HUDEP-2 (cell line): ENCODE data around the gene MRPS2.

ENCODE experiments used
- DNase-seq, 76 experiments: peaks; one replicate each; lab custom pipeline; 2025; ENCODE audit not compliant: unreplicated experiment in 76 of 76; lab: John Stamatoyannopoulos, UW

MRPS2 gene

GRCh38 chr9:135480071-135480939 lies 20.2 kb upstream of the MRPS2 start:
- DNase-seq = peak in 12 of 76 experiments; percentile 7 to 40 (median 21)

GRCh38 chr9:135480940-135481310 lies 19.6 kb upstream of the MRPS2 start:
- no peak for DNase-seq

- no peak for DNase-seq
Observed at GRCh38 chr9:135482015-135482754, 18.3 kb upstream of the MRPS2 start.

GRCh38 chr9:135484460-135485277 lies 15.8 kb upstream of the MRPS2 start:
- no peak for DNase-seq

GRCh38 chr9:135485385-135485784 lies 15.1 kb upstream of the MRPS2 start:
- no peak for DNase-seq

- no peak for DNase-seq
Observed at GRCh38 chr9:135485832-135486231, 14.7 kb upstream of the MRPS2 start.

GRCh38 chr9:135486267-135487065 lies 14.0 kb upstream of the MRPS2 start:
- DNase-seq = no peak

GRCh38 chr9:135487281-135488012 lies 13.0 kb upstream of the MRPS2 start:
- no peak for DNase-seq

GRCh38 chr9:135488013-135488330 lies 12.5 kb upstream of the MRPS2 start:
- DNase-seq = no peak

- no peak for DNase-seq
Observed at GRCh38 chr9:135488527-135488926, 12.0 kb upstream of the MRPS2 start.

- DNase-seq = no peak
Observed at GRCh38 chr9:135489188-135489906, 11.1 kb upstream of the MRPS2 start.

- DNase-seq = no peak
Observed at GRCh38 chr9:135490166-135490870, 10.2 kb upstream of the MRPS2 start.

- DNase-seq = no peak
Observed at GRCh38 chr9:135490980-135491464, 9.5 kb upstream of the MRPS2 start.

- DNase-seq = no peak
Observed at GRCh38 chr9:135491764-135492163, 8.7 kb upstream of the MRPS2 start.

- DNase-seq = no peak
Observed at GRCh38 chr9:135492886-135493669, 7.4 kb upstream of the MRPS2 start.

- DNase-seq = no peak
Observed at GRCh38 chr9:135494791-135495559, 5.5 kb upstream of the MRPS2 start.
